ENCODE measurements around the gene NKX1-2.

Gene NKX1-2

GRCh38 chr10:124458473-124458872 is 8.6 kb upstream of the NKX1-2 start:
- H3K4me3 ChIP-seq (ENCODE audit: control insufficient read depth, low read depth, low read length): no peak overlapping the region
- TF ChIP-seq, protein P1, sequence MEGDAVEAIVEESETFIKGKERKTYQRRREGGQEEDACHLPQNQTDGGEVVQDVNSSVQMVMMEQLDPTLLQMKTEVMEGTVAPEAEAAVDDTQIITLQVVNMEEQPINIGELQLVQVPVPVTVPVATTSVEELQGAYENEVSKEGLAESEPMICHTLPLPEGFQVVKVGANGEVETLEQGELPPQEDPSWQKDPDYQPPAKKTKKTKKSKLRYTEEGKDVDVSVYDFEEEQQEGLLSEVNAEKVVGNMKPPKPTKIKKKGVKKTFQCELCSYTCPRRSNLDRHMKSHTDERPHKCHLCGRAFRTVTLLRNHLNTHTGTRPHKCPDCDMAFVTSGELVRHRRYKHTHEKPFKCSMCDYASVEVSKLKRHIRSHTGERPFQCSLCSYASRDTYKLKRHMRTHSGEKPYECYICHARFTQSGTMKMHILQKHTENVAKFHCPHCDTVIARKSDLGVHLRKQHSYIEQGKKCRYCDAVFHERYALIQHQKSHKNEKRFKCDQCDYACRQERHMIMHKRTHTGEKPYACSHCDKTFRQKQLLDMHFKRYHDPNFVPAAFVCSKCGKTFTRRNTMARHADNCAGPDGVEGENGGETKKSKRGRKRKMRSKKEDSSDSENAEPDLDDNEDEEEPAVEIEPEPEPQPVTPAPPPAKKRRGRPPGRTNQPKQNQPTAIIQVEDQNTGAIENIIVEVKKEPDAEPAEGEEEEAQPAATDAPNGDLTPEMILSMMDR (conservative IDR thresholded peaks at IDR 0.05; ENCODE audit: control insufficient read depth, insufficient read depth, low read depth, low read length): no peak
- no peak for DNase-seq (ENCODE audit: low read depth)

GRCh38 chr10:124455441-124455840 is 5.6 kb upstream of the NKX1-2 start:
- no peak for DNase-seq (ENCODE audit: low read depth)
- TF ChIP-seq, protein P1 (conservative IDR thresholded peaks at IDR 0.05; ENCODE audit: control insufficient read depth, insufficient read depth, low read depth, low read length): no peak

DNA sequence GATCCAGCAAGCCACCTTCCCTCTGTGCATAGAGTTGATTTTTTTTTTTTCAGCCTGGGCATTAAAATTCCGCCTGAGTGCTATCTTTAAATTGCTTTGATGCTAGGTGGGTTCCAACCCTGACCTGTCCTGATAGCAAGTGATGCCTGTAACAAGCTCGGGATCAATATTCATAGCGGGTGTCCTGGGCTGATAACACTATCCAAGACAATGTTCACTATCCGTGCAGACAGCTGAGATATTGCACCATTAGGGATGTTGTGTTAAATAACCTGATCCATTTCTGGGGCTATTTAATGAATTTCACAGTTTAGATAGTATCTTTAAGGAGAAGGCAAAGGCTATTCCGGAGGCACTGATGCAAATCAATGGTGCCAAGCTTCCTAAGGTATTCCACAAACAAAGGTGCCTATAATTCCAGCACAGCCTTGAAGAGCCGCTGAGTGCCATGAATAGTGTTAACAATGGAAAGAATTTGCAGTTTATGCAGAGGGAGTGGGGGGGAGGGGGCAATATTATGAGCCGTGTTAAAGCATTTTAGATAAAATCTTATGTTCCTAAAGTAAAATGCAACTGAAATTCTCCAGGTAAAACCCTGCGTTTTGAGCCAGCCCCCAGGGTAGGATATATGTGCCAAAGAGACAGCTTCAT is 4.2 kb upstream of the NKX1-2 start:
- no peak overlapping the region for H3K4me3 ChIP-seq (ENCODE audit: control insufficient read depth, low read depth, low read length)
- no peak for DNase-seq (ENCODE audit: low read depth)
- TF ChIP-seq, protein P1 (conservative IDR thresholded peaks at IDR 0.05; ENCODE audit: control insufficient read depth, insufficient read depth, low read depth, low read length): no peak

More at GRCh38 chr10:124455441-124455840, 5.6 kb upstream of the NKX1-2 start:
- no peak overlapping the region for H3K4me3 ChIP-seq (ENCODE audit: control insufficient read depth, low read depth, low read length)

GRCh38 chr10:124451276-124451675 is 1.4 kb upstream of the NKX1-2 start:
- no peak overlapping the region for H3K4me3 ChIP-seq (ENCODE audit: control insufficient read depth, low read depth, low read length)
- DNase-seq (ENCODE audit: low read depth): no peak

DNA sequence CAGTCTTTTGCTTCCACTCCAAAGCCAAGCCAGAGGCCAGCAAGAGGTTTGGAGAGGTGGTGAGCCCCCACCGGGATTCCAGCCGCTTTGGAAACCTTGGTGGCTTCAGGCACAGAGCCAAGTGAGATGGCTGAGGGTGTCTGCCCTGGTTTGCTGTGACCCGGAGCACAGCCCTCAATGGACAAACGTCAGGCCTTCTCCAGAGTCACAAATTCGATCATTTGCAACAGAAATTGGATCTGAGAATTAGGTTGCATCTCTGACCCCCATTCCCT is 885 bp upstream of the NKX1-2 start:
- TF ChIP-seq, protein P1 (conservative IDR thresholded peaks at IDR 0.05; ENCODE audit: control insufficient read depth, insufficient read depth, low read depth, low read length): no peak
- no peak overlapping the region for H3K4me3 ChIP-seq (ENCODE audit: control insufficient read depth, low read depth, low read length)
- no peak for DNase-seq (ENCODE audit: low read depth)

More at GRCh38 chr10:124451276-124451675, 1.4 kb upstream of the NKX1-2 start:
- TF ChIP-seq, protein P1 (conservative IDR thresholded peaks at IDR 0.05; ENCODE audit: control insufficient read depth, insufficient read depth, low read depth, low read length): no peak

GRCh38 chr10:124449170-124450011 is 444 bp downstream of the NKX1-2 start:
- no peak for DNase-seq (ENCODE audit: low read depth)
- TF ChIP-seq, protein P1 (conservative IDR thresholded peaks at IDR 0.05; ENCODE audit: control insufficient read depth, insufficient read depth, low read depth, low read length): no peak
- H3K4me3 ChIP-seq (ENCODE audit: control insufficient read depth, low read depth, low read length): no peak overlapping the region

Data from fibroblast of mammary gland (primary cell).